ENCODE measurements around the gene REXO5.
"Not testable (repeated sequence)": the region's sequence is repeated elsewhere in the genome, so short reads cannot be mapped to it uniquely, and the experiment has no call there.

REXO5 gene

GRCh38 chr16:20806168-20807050 is at the start of gene REXO5, which contains the start of gene ERI2:
Gene REXO5, plus strand, starts transcription at chr16:20806527. Its CDS starts 427 bp downstream, at chr16:20806954.
Gene ERI2, minus strand, starts transcription at chr16:20806472. Its CDS starts 42 bp downstream, at chr16:20806430.
- peak; percentile 44 to 94 (median 84) for DNase-seq

- DNase-seq = no peak
Measured at GRCh38 chr16:20760346-20760745, 46.0 kb upstream of the REXO5 start.

- DNase-seq = no peak
Measured at GRCh38 chr16:20761175-20761574, 45.2 kb upstream of the REXO5 start.

- no peak for DNase-seq
Measured at GRCh38 chr16:20762404-20763123, 43.8 kb upstream of the REXO5 start.

- DNase-seq = peak in 2 of 58 donors; percentile 7 to 14
Measured at GRCh38 chr16:20763461-20764232, 42.7 kb upstream of the REXO5 start, which contains the start of gene ACSM3. Gene ACSM3, plus strand, starts transcription at chr16:20764014. Its CDS starts 6,021 bp downstream, at chr16:20770035.

GRCh38 chr16:20764448-20764847 is 41.9 kb upstream of the REXO5 start:
- not testable (repeated sequence) for DNase-seq

GRCh38 chr16:20765732-20766131 is 40.6 kb upstream of the REXO5 start:
- DNase-seq = no peak

GRCh38 chr16:20766294-20766693 is 40.0 kb upstream of the REXO5 start:
- no peak for DNase-seq

- DNase-seq = no peak
Measured at GRCh38 chr16:20767577-20767976, 38.8 kb upstream of the REXO5 start.

GRCh38 chr16:20768121-20768520 is 38.2 kb upstream of the REXO5 start:
- DNase-seq = no peak

GRCh38 chr16:20768818-20769217 is 37.5 kb upstream of the REXO5 start:
- DNase-seq = no peak

GRCh38 chr16:20773679-20774078 is 32.6 kb upstream of the REXO5 start:
- DNase-seq = no peak

GRCh38 chr16:20774703-20775362 is 31.5 kb upstream of the REXO5 start:
- peak in 4 of 58 donors; percentile 0 to 7 (median 1) for DNase-seq

- DNase-seq = no peak
Measured at GRCh38 chr16:20781697-20782096, 24.6 kb upstream of the REXO5 start.

- no peak for DNase-seq
Measured at GRCh38 chr16:20782470-20782869, 23.9 kb upstream of the REXO5 start.

GRCh38 chr16:20784204-20784603 is 22.1 kb upstream of the REXO5 start:
- no peak for DNase-seq

- DNase-seq = no peak
Measured at GRCh38 chr16:20789130-20789529, 17.2 kb upstream of the REXO5 start.

GRCh38 chr16:20791923-20792612 is 14.3 kb upstream of the REXO5 start:
- no peak for DNase-seq

GRCh38 chr16:20798364-20798763 is 8.0 kb upstream of the REXO5 start:
- no peak for DNase-seq

- DNase-seq = no peak
Measured at GRCh38 chr16:20799599-20799998, 6.7 kb upstream of the REXO5 start.

Data from anterior cingulate cortex (tissue), 58 donors.